Osteoblast (primary cell): ENCODE results near the gene TMCC2. TPM values are rescaled to one million over a fixed set of nuclear protein-coding genes. Genes with fewer than 3 reads are reported as not detected.

Experiments
- DNase-seq: peaks from one replicate; pipeline ENCODE4 v3.0.0; 2011; ENCODE audit warnings: low spot score, mixed read lengths; ENCODE audit not compliant: insufficient read length; ENCODE audit errors: missing footprints
- H2AFZ ChIP-seq: 2 replicates; pipeline ENCODE4 v1.6.0; 2011; ENCODE audit warnings: mild to moderate bottlenecking, low read length
- H3K27ac ChIP-seq: 2 replicates; pipeline ENCODE4 v1.5.1; 2011; ENCODE audit warnings: mild to moderate bottlenecking, low read depth, low read length, moderate library complexity
- H3K27me3 ChIP-seq: 2 replicates; pipeline ENCODE4 v1.6.0; 2012; ENCODE audit warnings: mild to moderate bottlenecking, control low read depth, inconsistent platforms, low read length, moderate library complexity; ENCODE audit not compliant: insufficient read depth
- H3K36me3 ChIP-seq: 2 replicates; pipeline ENCODE4 v1.5.1; 2011; ENCODE audit warnings: mild to moderate bottlenecking, low read length, control low read depth, moderate library complexity; ENCODE audit not compliant: insufficient read depth
- H3K4me1 ChIP-seq: 2 replicates; pipeline ENCODE4 v1.5.1; 2011; ENCODE audit warnings: mild to moderate bottlenecking, low read length, control low read depth, moderate library complexity; ENCODE audit not compliant: insufficient read depth
- H3K4me2 ChIP-seq: 2 replicates; pipeline ENCODE4 v1.6.0; 2011; ENCODE audit warnings: mild to moderate bottlenecking, low read length; ENCODE audit not compliant: insufficient read depth
- H3K4me3 ChIP-seq: fragments of 200-600 bp; sonication (generic); 3 replicates; pipeline ENCODE4 v1.5.1; 2012; ENCODE audit warnings: mild to moderate bottlenecking, low read length, inconsistent platforms; ENCODE audit not compliant: insufficient read depth
- H3K79me2 ChIP-seq: 2 replicates; pipeline ENCODE4 v1.6.0; 2012; ENCODE audit warnings: mild to moderate bottlenecking, low read length, control low read depth, inconsistent platforms; ENCODE audit not compliant: insufficient read depth
- H3K9me3 ChIP-seq: 2 replicates; pipeline ENCODE4 v1.5.1; 2011; ENCODE audit warnings: low read depth, low read length, control low read depth
- H4K20me1 ChIP-seq: 2 replicates; pipeline ENCODE4 v1.6.0; 2012; ENCODE audit warnings: mild to moderate bottlenecking, low read length, control low read depth; ENCODE audit not compliant: insufficient read depth
- CTCF ChIP-seq: IDR thresholded peaks from 2 replicates; pipeline ENCODE4 v1.5.1; 2011; ENCODE audit warnings: mild to moderate bottlenecking, low read depth, low read length, moderate library complexity; ENCODE audit errors: extremely low read depth
- total RNA-seq: library from RNA; depleted of rRNA; stranded (reverse); fragments of >200 nt; gene quantifications from 2 replicates; pipeline ENCODE4 v1.2.3, GENCODE V29; 2012

Gene TMCC2
- total RNA-seq, 1 donor, result 1.8 TPM

GRCh38 chr1:205317311-205317917 lies 89.7 kb downstream of the TMCC2 start:
- Histone ChIP-seq H3K4me2 (peak overlapping the region; percentile 80), H3K36me3 (peaks cover 2% of the 10 kb centered on the region), H3K4me3 (no peak overlapping the region), H3K27me3 (no peaks in the 10 kb centered on the region), H2AFZ (no peak overlapping the region), H3K9me3 (no peaks in the 10 kb centered on the region), H4K20me1 (peaks cover 39% of the 10 kb centered on the region), H3K4me1 (peaks cover 55% of the 10 kb centered on the region), H3K27ac (peak overlapping the region; percentile 27), H3K79me2 (peaks cover 89% of the 10 kb centered on the region)
- no peak for DNase-seq
- TF ChIP-seq CTCF, result no peak

GRCh38 chr1:205318231-205318991 lies 90.7 kb downstream of the TMCC2 start:
- no peak for TF ChIP-seq CTCF
- Histone ChIP-seq H3K79me2 (peaks cover 80% of the 10 kb centered on the region), H2AFZ (no peak overlapping the region), H3K36me3 (no peaks in the 10 kb centered on the region), H3K9me3 (no peaks in the 10 kb centered on the region), H3K4me2 (peak overlapping the region; percentile 80), H3K27ac (peak overlapping the region; percentile 1), H3K4me3 (peak overlapping the region; percentile 92), H3K4me1 (peaks cover 55% of the 10 kb centered on the region), H3K27me3 (no peaks in the 10 kb centered on the region), H4K20me1 (peaks cover 38% of the 10 kb centered on the region)
- DNase-seq, result no peak

GRCh38 chr1:205319081-205320018 lies 91.6 kb downstream of the TMCC2 start:
- H3K36me3 ChIP-seq, result no peaks in the 10 kb centered on the region
- peak overlapping the region; percentile 35 for H2AFZ ChIP-seq
- peaks cover 38% of the 10 kb centered on the region for H4K20me1 ChIP-seq
- H3K27ac ChIP-seq, result peak overlapping the region; percentile 58
- H3K4me3 ChIP-seq, result peak overlapping the region; percentile 92
- H3K9me3 ChIP-seq, result no peaks in the 10 kb centered on the region
- H3K4me2 ChIP-seq, result peak overlapping the region; percentile 80
- H3K79me2 ChIP-seq, result peaks cover 71% of the 10 kb centered on the region
- no peaks in the 10 kb centered on the region for H3K27me3 ChIP-seq
- TF ChIP-seq CTCF, result no peak
- peaks cover 52% of the 10 kb centered on the region for H3K4me1 ChIP-seq
- peak; percentile 77 for DNase-seq
